H54 (cell line): ENCODE measurements around the gene ATAD2B.
A peak's percentile ranks its signal among the peaks of the same experiment; 100 is the strongest.
"Not testable (repeated sequence)": the region's sequence is repeated elsewhere in the genome, so short reads cannot be mapped to it uniquely, and the experiment has no call there.

Experiments
- DNase-seq: peaks from one replicate; pipeline ENCODE4 v3.0.0; 2011; ENCODE audit warnings: low spot score, mixed read lengths; ENCODE audit not compliant: insufficient read length
- FAIRE-seq: peaks from 3 replicates; lab custom pipeline; 2011; peaks lifted over from hg19 to GRCh38; lab: Jason Lieb, UNC
- POLR2A ChIP-seq: IDR thresholded peaks from 2 replicates; pipeline ENCODE4 v1.6.1; 2011; ENCODE audit warnings: low read depth, mild to moderate bottlenecking, low read length

Gene ATAD2B

DNA sequence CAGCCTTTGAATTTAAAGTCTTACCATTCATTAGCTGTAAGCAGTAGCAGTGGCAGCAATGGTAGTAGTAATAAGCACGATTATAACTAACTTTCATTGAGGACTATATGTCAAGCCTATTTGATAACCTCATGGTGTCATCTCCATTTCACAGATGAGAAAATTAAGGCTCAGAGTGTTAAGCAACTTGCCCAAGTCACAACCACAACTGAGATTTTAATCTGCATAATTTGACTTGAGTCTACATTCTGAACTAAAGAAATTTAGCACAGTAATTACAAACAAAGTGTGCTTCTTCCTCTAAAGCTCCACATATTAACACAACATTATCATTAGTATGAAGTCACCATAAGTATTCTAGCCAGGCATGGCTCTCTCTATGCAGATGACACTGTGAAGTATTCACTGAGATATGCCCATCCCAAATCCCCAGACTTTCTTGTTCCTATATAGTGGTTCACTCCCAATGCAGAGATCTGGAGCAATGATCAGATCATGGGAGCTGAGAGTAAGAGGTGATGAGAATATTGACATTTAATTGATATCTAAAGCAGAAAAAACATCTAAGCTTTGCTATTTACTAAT is 120.2 kb downstream of the ATAD2B start:
- TF ChIP-seq POLR2A = no peak
- FAIRE-seq (peak; percentile 6), DNase-seq (no peak)

DNA sequence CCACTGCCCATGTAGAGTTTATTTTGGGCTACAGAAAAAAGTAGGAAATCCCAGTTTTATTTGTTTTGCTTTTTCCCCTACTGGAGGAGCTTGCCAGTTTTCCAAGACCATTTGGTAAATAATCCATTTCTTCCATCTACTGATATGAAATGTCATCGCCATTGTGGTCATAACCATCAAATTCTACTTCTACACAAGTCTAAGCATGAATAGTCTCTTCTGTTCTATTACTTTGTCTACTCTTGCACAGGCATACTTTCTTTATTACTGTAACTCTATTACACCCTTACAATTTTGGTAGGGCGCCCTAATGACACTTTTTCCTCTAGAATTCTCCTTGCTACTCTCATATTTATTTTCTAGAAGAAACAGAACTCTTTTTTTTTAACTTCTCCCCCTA is 120.7 kb downstream of the ATAD2B start:
- TF ChIP-seq POLR2A = no peak
- FAIRE-seq (no peak), DNase-seq (no peak)

DNA sequence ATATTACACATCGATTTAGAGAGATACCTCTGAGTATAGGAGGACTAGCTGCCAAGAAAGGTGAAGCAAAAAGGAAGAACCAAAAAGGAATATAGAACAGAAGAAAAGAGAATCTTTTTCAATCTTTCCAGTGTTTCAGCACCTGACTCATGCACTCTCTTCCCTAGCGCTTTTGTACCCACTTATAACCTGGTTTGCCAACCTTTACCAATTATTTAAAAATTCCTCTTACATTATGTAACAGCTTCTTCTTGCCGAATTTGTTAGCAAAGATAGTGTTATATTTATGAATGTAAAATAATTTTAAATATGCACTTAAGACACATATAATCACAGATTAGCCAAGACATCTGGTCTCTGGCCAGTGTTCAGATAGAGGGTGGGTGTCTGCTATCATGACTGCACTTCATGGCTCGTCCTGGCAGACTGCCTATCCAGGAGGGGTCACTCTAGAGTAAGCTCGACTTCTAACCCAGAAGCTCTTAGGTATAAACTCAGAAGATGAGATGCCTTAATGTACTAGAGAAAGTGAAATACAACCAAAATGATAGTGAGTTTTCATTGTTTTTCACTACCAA is 122.9 kb downstream of the ATAD2B start:
- DNase-seq (no peak), FAIRE-seq (no peak)
- no peak for TF ChIP-seq POLR2A

DNA sequence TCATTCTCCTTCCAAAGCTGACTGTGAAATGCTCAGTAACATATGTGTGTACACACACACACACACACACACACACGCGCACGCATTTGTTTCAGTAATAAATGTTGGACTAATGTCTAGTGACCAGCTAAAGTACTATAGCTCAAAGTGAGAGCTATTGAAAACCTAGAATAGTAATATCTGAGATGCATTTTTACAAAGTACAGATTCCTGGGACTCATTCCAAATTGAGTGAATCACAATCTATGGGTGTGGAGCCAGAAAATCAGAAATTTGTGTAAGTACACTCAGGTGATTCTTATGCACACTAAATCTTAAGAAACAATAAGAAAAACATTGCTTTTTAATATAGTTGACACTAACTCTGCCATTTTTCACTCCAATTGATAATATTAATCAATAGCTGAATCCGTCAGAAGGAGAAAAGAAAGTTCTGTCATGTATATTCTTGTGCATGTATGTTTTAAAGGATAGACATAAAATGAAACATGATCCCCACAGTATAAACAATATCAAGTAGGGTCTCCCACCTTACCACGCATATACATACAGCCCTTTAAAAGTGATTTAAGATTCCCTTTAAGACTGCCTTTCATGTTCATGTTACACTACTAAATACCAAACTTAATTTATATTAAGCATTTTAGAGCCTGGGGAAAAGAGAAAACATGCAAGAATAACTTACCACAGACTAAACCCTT is 123.5 kb downstream of the ATAD2B start:
- TF ChIP-seq POLR2A = no peak
- DNase-seq (no peak), FAIRE-seq (peak; percentile 97)

DNA sequence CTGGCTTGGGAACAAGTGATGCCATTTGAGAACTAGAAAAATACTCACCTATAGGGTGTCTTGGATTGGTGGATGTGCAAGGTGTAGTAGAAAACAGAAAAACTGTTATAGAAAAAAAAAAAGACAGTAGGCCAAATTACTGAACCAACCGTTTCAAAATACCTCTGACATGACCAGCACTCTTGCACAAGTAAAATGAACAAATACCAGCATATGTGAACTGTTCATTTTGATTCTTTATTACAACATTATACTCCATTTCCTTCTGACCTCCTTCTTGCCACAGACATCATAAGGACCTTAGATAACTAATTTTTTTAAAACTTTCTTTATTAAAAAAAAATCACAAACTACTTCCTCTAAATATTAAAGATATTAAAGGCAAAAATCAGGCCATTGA is 125.5 kb downstream of the ATAD2B start:
- FAIRE-seq = no peak
- no peak for TF ChIP-seq POLR2A
- no peak for DNase-seq

DNA sequence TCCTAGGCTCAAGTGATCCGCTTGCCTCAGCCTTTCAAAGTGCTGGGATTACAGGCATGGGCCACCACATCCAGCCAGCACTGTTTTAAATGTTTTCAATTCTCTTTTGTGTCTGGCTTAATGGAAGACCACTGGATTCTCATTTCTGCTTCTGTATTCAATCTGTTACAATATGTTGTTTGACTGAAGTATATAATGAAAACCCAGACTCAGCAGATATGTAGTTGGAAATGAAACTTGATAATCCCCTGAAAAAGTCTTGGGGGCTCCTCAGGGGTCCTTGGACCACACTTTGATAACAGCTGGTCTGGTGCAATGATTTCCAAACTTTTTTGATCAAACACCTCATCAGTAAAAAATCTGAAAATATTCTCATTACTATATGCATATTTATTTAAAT is 132.7 kb downstream of the ATAD2B start:
- TF ChIP-seq POLR2A = no peak
- DNase-seq (no peak), FAIRE-seq (no peak)

DNA sequence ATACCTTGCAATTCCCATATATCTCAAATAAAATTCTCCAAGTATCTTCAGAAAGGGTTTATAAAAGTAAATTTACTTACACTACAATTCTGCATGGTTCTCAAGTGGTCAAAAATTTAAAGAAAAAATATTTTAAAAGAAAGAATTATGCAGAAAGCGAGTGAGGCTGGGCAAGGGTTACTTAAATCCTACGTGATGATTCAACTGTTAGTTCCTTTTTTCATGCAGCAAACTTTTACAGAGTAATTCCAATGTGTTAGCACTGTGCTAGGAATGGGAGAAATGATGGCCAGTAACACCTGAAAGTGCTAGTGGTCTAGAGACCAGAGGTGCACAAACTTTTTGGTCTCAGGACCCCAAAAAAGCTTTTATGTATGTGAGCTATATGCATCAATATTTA is 133.4 kb downstream of the ATAD2B start:
- FAIRE-seq (no peak), DNase-seq (no peak)
- TF ChIP-seq POLR2A = no peak

DNA sequence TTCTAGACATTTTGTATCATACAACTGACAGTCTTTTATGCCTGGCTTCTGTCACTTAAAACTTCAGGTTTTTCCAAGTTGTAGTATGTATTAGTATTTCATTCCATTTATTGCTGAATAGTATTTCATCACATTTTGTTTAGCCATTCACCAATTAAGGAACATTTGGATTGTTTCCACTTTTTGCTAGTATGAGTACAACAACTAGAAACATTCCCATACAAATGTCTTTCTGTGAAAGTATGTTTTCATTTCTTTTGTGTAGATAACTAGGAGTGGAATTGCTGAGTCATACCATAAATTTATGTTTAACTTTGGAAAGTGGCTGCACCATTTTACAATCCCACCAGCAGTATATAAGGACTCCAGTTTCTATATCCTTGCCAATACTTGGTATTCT is 135.9 kb downstream of the ATAD2B start:
- DNase-seq (no peak), FAIRE-seq (peak; percentile 69)
- no peak for TF ChIP-seq POLR2A

DNA sequence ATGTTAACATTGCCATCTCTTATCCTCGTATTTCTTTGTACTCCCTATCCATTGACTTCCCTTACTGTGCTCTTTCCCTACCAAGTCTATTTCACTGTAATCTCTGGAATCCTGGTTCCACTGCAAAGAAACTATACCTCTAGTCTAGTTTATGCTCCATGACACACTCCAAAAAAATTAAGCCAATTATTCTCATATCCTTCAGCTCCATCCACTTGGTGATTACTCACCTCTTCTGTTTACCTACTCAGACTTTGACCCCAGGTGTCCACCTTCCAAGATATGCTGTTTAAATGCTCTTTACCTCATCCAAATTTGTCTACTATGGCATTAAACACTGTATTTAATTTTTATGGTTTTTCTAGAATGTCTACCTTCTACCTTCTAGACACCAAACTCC is 137.9 kb downstream of the ATAD2B start:
- FAIRE-seq = peak; percentile 57
- no peak for DNase-seq

DNA sequence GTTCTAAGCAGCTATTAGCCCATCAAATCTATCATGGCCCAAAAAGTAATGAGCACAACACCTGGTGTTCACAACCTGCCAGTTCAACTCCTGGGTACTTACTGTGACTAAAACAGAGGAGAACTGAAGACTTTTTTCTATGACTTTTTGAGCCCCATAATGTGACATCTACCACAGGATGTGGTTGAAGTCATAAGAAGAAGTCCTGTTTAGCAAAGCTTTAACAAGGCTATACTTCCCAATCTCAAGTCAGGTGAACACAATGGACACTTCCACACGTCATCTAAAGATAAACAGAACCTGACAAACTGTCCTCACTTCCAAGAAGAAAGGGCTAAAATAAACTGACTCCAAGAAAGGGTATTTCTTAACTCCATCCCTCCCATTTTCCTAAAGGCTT is 138.8 kb downstream of the ATAD2B start:
- no peak for FAIRE-seq
- TF ChIP-seq POLR2A = no peak
- DNase-seq = no peak

More for the DNA sequence above, 137.9 kb downstream of the ATAD2B start:
- no peak for TF ChIP-seq POLR2A

DNA sequence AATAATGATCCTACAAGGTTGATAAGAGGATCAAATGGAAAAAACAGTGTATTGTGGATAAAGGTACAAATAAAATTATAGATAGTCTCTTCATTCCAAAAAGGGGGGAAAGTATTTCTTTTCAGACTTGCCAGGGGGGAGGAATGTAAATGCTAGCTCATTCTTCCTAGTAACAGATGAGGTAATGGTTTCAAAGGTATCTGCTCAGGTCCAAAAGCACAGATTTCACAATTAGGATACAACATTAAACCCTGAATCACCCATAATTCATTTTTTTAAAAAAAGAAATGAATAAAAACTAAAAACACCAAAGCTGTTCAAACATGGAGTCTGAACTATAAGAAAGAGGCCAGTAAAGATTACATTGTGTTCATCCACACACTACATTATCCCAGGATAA is 142.0 kb downstream of the ATAD2B start:
- DNase-seq = no peak
- no peak for FAIRE-seq
- no peak for TF ChIP-seq POLR2A

DNA sequence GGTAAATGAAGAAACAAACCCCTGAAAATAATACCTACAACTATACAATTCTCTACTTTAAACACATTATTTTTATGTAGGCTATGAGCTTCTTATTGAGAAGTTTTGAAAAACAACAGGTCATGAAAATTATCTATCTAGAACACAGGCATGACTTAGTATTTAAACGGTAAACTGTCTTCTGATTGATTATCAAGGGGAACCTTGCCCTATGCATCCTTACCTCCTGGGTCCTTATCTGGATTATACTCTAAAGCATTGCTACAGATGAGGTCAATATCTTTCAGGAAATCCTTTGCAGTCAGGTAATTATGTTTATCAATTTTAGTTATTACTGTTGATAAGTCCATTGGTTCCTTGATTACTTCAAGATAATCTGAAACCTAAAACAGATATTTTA is 144.3 kb downstream of the ATAD2B start:
- FAIRE-seq = no peak
- no peak for DNase-seq
- TF ChIP-seq POLR2A = no peak

DNA sequence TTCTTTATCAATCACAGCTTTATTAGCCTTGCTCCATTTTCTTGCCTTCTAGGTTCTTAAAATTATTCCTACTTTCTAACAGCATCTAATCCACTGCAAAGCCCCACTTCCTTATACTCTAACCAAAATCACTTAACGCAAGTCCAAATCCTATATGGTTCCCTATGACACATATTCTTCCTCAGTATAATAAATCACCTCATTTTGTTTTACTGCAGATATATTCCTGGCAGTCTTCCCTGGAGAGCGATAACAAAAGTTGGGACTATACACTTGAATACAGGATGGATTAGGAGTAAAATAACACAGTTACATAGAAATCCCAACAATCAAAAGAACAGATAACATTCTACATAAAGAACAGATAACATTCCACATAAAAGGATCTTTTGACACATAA is 144.8 kb downstream of the ATAD2B start:
- no peak for FAIRE-seq
- no peak for TF ChIP-seq POLR2A

DNA sequence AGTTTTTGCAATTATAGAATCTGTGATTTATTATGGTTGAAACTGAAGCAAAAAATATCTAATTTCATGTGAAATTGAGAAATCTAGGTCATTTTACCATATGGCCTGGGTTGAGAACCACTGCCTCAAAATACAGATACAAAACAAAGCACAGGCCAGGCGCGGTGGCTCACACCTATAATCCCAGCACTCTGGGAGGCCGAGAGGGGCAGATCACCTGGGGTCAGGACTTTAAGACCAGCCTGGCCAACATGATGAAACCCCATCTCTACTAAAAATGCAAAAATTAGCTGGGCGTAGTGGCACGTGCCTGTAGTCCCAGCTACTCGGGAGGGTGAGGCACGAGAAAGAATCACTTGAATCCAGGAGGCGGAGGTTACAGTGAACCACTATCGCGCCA is 146.5 kb downstream of the ATAD2B start:
- FAIRE-seq, DNase-seq: not testable (repeated sequence)

More for the DNA sequence above, 144.8 kb downstream of the ATAD2B start:
- no peak for DNase-seq

DNA sequence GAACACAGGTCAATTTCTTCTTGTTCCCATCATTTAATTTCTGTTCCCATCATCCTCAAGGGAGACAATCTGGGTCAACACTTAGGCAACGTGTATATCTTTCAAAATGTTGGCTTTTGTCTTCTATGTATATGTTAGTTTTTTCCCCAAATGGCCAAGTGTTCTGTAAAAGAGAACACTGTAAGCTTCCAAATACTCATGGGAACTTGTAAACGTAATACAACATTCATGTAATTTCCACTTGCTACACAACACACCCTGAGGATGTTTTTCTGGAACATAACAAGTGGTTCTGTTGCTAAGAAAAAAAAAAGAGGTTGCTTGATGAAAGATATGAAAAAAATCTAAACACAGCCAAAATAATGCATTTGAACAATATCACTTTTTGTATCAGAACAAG is 149.1 kb downstream of the ATAD2B start:
- DNase-seq (no peak), FAIRE-seq (no peak)
- no peak for TF ChIP-seq POLR2A

DNA sequence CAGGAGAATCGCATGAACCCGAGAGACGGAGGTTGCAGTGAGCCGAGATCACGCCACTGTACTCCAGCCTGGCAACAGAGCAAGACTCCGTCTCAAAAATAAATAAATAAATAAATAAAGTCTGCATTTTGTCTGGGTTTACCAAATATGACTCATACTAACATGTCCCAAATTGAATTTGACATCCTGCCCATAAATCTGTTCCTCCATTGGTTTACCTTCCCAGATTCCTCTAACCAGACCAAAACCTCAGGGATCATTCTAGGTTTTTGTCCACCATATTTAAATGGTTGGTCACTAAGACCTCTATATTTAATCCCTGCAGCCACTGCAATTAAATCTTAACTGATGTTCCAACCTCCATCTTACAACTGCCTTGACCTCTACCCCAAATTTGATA is 150.9 kb downstream of the ATAD2B start:
- FAIRE-seq (no peak), DNase-seq (no peak)
- no peak for TF ChIP-seq POLR2A
